GM23338 (cell line): ENCODE measurements around the gene SEC11C. TPM values are rescaled to one million over a fixed set of nuclear protein-coding genes. Genes with fewer than 3 reads are reported as not detected.

ENCODE experiments used
- ATAC-seq: fragments of 200-7000 bp; cut with Tn5 transposase; 3 replicates; pipeline ENCODE4 v1.9.1; 2020
- DNase-seq: peaks from one replicate; pipeline ENCODE4 v3.0.0-alpha.2; 2015; ENCODE audit warnings: low spot score
- H2AFZ ChIP-seq: fragments of 200-600 bp; sonication (generic); 2 replicates; pipeline ENCODE4 v1.8.0; 2016; ENCODE audit warnings: antibody characterized with exemption, mild to moderate bottlenecking, moderate library complexity
- H3F3A ChIP-seq: fragments of 200-600 bp; sonication (generic); replicated peaks from 2 replicates; pipeline ENCODE4 v1.8.0; 2017; ENCODE audit warnings: antibody characterized with exemption, mixed run types, low read depth
- H3K27ac ChIP-seq: fragments of 200-600 bp; sonication (generic); 2 replicates; pipeline ENCODE4 v1.6.1; 2016; ENCODE audit warnings: low read depth
- H3K27me3 ChIP-seq: fragments of 200-600 bp; sonication (generic); 2 replicates; pipeline ENCODE4 v1.8.0; 2016; ENCODE audit warnings: mild to moderate bottlenecking, mixed run types, moderate library complexity; ENCODE audit not compliant: insufficient read depth
- H3K36me3 ChIP-seq: fragments of 200-600 bp; sonication (generic); 2 replicates; pipeline ENCODE4 v1.8.0; 2016; ENCODE audit warnings: mild to moderate bottlenecking; ENCODE audit not compliant: insufficient read depth
- H3K4me1 ChIP-seq: fragments of 200-600 bp; sonication (generic); 2 replicates; pipeline ENCODE4 v1.8.0; 2016; ENCODE audit warnings: mild to moderate bottlenecking, moderate library complexity; ENCODE audit not compliant: insufficient read depth
- H3K4me2 ChIP-seq: fragments of 200-600 bp; sonication (generic); 2 replicates; pipeline ENCODE4 v1.7.1; 2017; ENCODE audit warnings: mixed run types
- H3K4me3 ChIP-seq: fragments of 200-600 bp; sonication (generic); 2 replicates; pipeline ENCODE4 v1.6.1; 2016; ENCODE audit warnings: mixed run types
- H3K79me2 ChIP-seq: fragments of 200-600 bp; sonication (generic); replicated peaks from 2 replicates; pipeline ENCODE4 v1.8.0; 2017; ENCODE audit warnings: mild to moderate bottlenecking; ENCODE audit not compliant: insufficient read depth
- H3K9me2 ChIP-seq: fragments of 200-600 bp; sonication (generic); 2 replicates; pipeline ENCODE4 v1.8.0; 2017; ENCODE audit not compliant: insufficient read depth
- H4K20me1 ChIP-seq: fragments of 200-600 bp; sonication (generic); replicated peaks from 2 replicates; pipeline ENCODE4 v1.8.0; 2017; ENCODE audit warnings: mild to moderate bottlenecking; ENCODE audit not compliant: insufficient read depth
- H3K27ac Mint-ChIP-seq: 2 replicates; pipeline ENCODE4 v1.8.0; 2020; ENCODE audit warnings: inconsistent platforms, mild to moderate bottlenecking, moderate library complexity, mixed read lengths
- H3K27me3 Mint-ChIP-seq: 3 replicates; pipeline ENCODE4 v1.8.0; 2022; ENCODE audit warnings: low read depth, mild to moderate bottlenecking, moderate library complexity, mixed read lengths, inconsistent platforms; ENCODE audit not compliant: insufficient read depth, poor library complexity
- H3K36me3 Mint-ChIP-seq: 3 replicates; pipeline ENCODE4 v1.8.0; 2021; ENCODE audit warnings: low read depth, mild to moderate bottlenecking, inconsistent platforms, moderate library complexity, mixed read lengths
- H3K4me1 Mint-ChIP-seq: 3 replicates; pipeline ENCODE4 v1.8.0; 2020; ENCODE audit warnings: mild to moderate bottlenecking, inconsistent platforms, mixed read lengths
- H3K4me3 Mint-ChIP-seq: 3 replicates; pipeline ENCODE4 v1.8.0; 2021; ENCODE audit warnings: moderate library complexity, mild to moderate bottlenecking, inconsistent platforms, mixed read lengths
- H3K9me3 Mint-ChIP-seq: 3 replicates; pipeline ENCODE4 v1.8.0; 2020; ENCODE audit warnings: moderate library complexity, mild to moderate bottlenecking, inconsistent platforms, mixed read lengths
- CREB1 ChIP-seq: fragments of 250-450 bp; sonication (Bioruptor Pico); IDR thresholded peaks from 2 replicates; pipeline ENCODE4 v1.5.0; 2020; ENCODE audit warnings: low read depth, mild to moderate bottlenecking, moderate library complexity
- CTCF ChIP-seq, 2 experiments: fragments of 200-600 bp in 1 of 2; sonication (generic) in 1 of 2; conservative IDR thresholded peaks; 2 replicates each; pipeline versions ENCODE4 v1.5.1 to v1.6.1; 2016 to 2017; ENCODE audit warnings: antibody characterized with exemption in 2 of 2, low read depth in 2 of 2, mild to moderate bottlenecking in 2 of 2, moderate library complexity in 1 of 2
- ETS1 ChIP-seq: IDR thresholded peaks from 2 replicates; pipeline ENCODE4 v1.6.1; 2016; ENCODE audit warnings: antibody characterized with exemption
- EZH2 ChIP-seq: fragments of 200-600 bp; sonication (generic); IDR thresholded peaks from one replicate; pipeline ENCODE4 v1.8.0; 2017; ENCODE audit warnings: antibody characterized with exemption, mild to moderate bottlenecking, low read depth; ENCODE audit not compliant: unreplicated experiment
- EZH2phosphoT487 ChIP-seq: fragments of 200-600 bp; sonication (generic); IDR thresholded peaks from one replicate; pipeline ENCODE4 v1.8.1; 2018; ENCODE audit warnings: antibody characterized with exemption; ENCODE audit not compliant: unreplicated experiment
- JUNB ChIP-seq: IDR thresholded peaks from one replicate; pipeline ENCODE4 v1.6.1; 2016; ENCODE audit warnings: antibody characterized with exemption; ENCODE audit not compliant: unreplicated experiment
- NANOG ChIP-seq: IDR thresholded peaks from 2 replicates; pipeline ENCODE4 v1.6.1; 2016; ENCODE audit warnings: antibody characterized with exemption, borderline replicate concordance
- POLR2AphosphoS5 ChIP-seq: IDR thresholded peaks from 2 replicates; pipeline ENCODE4 v1.6.1; 2016; ENCODE audit warnings: antibody characterized with exemption, low read depth
- REST ChIP-seq: IDR thresholded peaks from one replicate; pipeline ENCODE4 v1.6.1; 2018; ENCODE audit warnings: antibody characterized with exemption; ENCODE audit not compliant: unreplicated experiment
- STAT1 ChIP-seq: IDR thresholded peaks from one replicate; pipeline ENCODE4 v1.6.1; 2016; ENCODE audit warnings: antibody characterized with exemption; ENCODE audit not compliant: unreplicated experiment
- ZNF114 ChIP-seq: fragments of 250-450 bp; sonication (Bioruptor Pico); IDR thresholded peaks from 2 replicates; pipeline ENCODE4 v1.5.0; 2020; ENCODE audit warnings: mild to moderate bottlenecking, moderate library complexity
- ZNF462 ChIP-seq: fragments of 250-450 bp; sonication (Bioruptor Pico); IDR thresholded peaks from 2 replicates; pipeline ENCODE4 v1.5.0; 2020; ENCODE audit warnings: mild to moderate bottlenecking, moderate library complexity
- polyA plus RNA-seq: library from polyadenylated mRNA; unstranded; fragments of >200 nt; fragmentation: Nextera tagmentation; extraction: Ambion mirVana; gene quantifications from 2 replicates; pipeline ENCODE4 v1.2.1, GENCODE V29; 2016
- total RNA-seq: library from RNA; depleted of rRNA; stranded (reverse); fragments of >200 nt; shearing (Covaris generic); gene quantifications from 2 replicates; pipeline ENCODE4 v1.2.3, GENCODE V29; 2014

The SEC11C gene
- total and polyA plus RNA-seq, 2 experiments from 2014 or later, result 31.7 to 169 TPM

- H3K4me3 Mint-ChIP-seq, result no peak overlapping the region
- H3K27ac Mint-ChIP-seq, result no peak overlapping the region
- no peaks in the 10 kb centered on the region for H3K4me1 ChIP-seq
- H3K27me3 ChIP-seq, result no peaks in the 10 kb centered on the region
- no peaks in the 10 kb centered on the region for H3K36me3 Mint-ChIP-seq
- H3K27ac ChIP-seq, result no peak overlapping the region
- H4K20me1 ChIP-seq, result no peaks in the 10 kb centered on the region
- H3F3A ChIP-seq, result no peaks in the 10 kb centered on the region
- no peak overlapping the region for H3K4me3 ChIP-seq
- H3K36me3 ChIP-seq, result no peaks in the 10 kb centered on the region
- ATAC-seq (no peak), DNase-seq (no peak)
- no peaks in the 10 kb centered on the region for H3K79me2 ChIP-seq
- no peaks in the 10 kb centered on the region for H3K4me1 Mint-ChIP-seq
- H2AFZ ChIP-seq, result peak overlapping the region; percentile 2
- H3K27me3 Mint-ChIP-seq, result no peaks in the 10 kb centered on the region
- H3K4me2 ChIP-seq, result no peak overlapping the region
- 0 out of 2 replicates have a peak, but pooled peaks cover 19% of the 10 kb centered on the region for H3K9me2 ChIP-seq
- H3K9me3 Mint-ChIP-seq, result peaks cover 3% of the 10 kb centered on the region; the same call in 2 of the 3 replicates
- TF ChIP-seq JUNB (no peak), EZH2 (no peak), REST (no peak), EZH2phosphoT487 (no peak), NANOG (no peak), ZNF114 (CRISPR knock-in tag) (no peak), CREB1 (CRISPR knock-in tag) (no peak), ETS1 (no peak), POLR2AphosphoS5 (no peak), CTCF (conservative IDR thresholded peaks at IDR 0.05; ENCODE audit: low read depth in 2 of 2) (no peak), ZNF462 (no peak), STAT1 (no peak)
These were observed 49.3 kb downstream of the SEC11C start for GRCh38 chr18:59189008-59189407.
